Measurements from ENCODE around the gene CTCF. TPM values are rescaled to one million over a fixed set of nuclear protein-coding genes. Genes with fewer than 3 reads are reported as not detected.

Gene CTCF
- total RNA-seq, 1 experiment from 2014 or later = 30.3 TPM

DNA sequence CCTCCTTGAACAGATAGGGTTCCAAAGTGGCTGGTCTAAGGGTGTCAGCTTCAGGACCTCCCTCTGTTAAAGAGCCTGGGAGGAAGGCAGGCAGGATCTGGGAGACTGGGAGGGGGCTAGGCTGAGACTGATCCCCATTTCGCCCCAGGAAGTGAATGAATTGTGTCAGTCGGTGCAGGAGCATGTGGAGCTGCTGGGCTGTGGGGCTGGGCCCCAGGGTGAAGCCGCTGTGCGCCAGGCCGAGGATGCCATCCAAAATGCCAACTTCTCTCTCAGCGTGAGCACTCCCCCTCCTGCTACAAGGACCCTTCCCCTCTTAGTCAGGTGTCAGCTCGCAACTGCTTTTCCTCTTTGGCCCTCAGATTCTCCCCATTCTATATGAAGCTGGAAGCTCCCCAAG lies 88.7 kb downstream of the CTCF start:
- no peak for TF ChIP-seq EZH2 (IDR thresholded peaks at IDR 0.05; ENCODE audit: low read length, unreplicated experiment)
- TF ChIP-seq, protein P1, sequence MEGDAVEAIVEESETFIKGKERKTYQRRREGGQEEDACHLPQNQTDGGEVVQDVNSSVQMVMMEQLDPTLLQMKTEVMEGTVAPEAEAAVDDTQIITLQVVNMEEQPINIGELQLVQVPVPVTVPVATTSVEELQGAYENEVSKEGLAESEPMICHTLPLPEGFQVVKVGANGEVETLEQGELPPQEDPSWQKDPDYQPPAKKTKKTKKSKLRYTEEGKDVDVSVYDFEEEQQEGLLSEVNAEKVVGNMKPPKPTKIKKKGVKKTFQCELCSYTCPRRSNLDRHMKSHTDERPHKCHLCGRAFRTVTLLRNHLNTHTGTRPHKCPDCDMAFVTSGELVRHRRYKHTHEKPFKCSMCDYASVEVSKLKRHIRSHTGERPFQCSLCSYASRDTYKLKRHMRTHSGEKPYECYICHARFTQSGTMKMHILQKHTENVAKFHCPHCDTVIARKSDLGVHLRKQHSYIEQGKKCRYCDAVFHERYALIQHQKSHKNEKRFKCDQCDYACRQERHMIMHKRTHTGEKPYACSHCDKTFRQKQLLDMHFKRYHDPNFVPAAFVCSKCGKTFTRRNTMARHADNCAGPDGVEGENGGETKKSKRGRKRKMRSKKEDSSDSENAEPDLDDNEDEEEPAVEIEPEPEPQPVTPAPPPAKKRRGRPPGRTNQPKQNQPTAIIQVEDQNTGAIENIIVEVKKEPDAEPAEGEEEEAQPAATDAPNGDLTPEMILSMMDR (conservative IDR thresholded peaks at IDR 0.05; ENCODE audit: low read depth, low read length) = no peak
- no peak overlapping the region for H3K9ac ChIP-seq (ENCODE audit: low read length)
- intact Hi-C loops (cut with micrococcal nuclease) = no loop called here
- no peak for ATAC-seq
- no TSS peak for BruUV-seq (replicated peaks)
- CTCF ChIA-PET = no interaction called here
- H3K36me3 ChIP-seq (ENCODE audit: low read depth, low read length) = no peaks in the 10 kb centered on the region
- H3K27ac ChIP-seq (ENCODE audit: low read length) = no peak overlapping the region
- POLR2A ChIA-PET (ENCODE audit: unreplicated experiment) = no interaction called here
- no peak overlapping the region for H3K4me2 ChIP-seq (ENCODE audit: low read length)
- no peaks in the 10 kb centered on the region for H3K27me3 ChIP-seq (ENCODE audit: low read length)
- no peaks in the 10 kb centered on the region for H3K79me2 ChIP-seq (ENCODE audit: low read length)
- no peak overlapping the region for H2AFZ ChIP-seq (ENCODE audit: low read length)
- no peak overlapping the region for H3K4me3 ChIP-seq (ENCODE audit: low read length)
- H3K9me2 ChIP-seq (replicated peaks; ENCODE audit: low read length) = no peaks in the 10 kb centered on the region
- DNase-seq = no peak
- H3K9me3 ChIP-seq (ENCODE audit: low read length) = no peaks in the 10 kb centered on the region
- H3F3A ChIP-seq (ENCODE audit: low read length, unreplicated experiment) = no peaks in the 10 kb centered on the region
- H4K20me1 ChIP-seq (ENCODE audit: low read length) = no peaks in the 10 kb centered on the region
- H3K4me1 ChIP-seq (ENCODE audit: insufficient read depth, low read length) = no peaks in the 10 kb centered on the region; the same call in 1 of the 2 replicates

DNA sequence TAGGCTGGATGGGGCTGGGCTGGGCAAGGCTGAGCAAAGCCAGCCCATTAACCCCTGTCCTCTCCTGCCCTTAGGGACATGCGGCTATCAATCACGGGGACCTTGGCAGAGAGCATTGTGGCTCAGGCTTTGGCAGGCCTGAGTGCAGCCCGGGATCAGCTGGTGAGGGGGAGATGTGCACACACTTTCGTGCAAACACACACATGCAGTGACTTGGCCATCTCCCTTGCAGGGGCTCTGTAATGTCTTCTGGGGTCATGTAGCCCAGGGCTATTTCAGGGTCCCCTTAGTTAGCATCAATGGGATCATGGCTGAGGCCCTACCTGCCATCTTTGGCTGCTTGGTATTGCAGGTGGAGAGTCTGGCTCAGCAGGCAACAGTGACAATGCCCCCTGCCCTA lies 89.5 kb downstream of the CTCF start:
- Histone ChIP-seq H2AFZ (ENCODE audit: low read length) (no peak overlapping the region), H3K4me3 (ENCODE audit: low read length) (no peak overlapping the region), H3K9ac (ENCODE audit: low read length) (no peak overlapping the region), H3K4me2 (ENCODE audit: low read length) (no peak overlapping the region), H3K36me3 (ENCODE audit: low read depth, low read length) (no peaks in the 10 kb centered on the region), H3K4me1 (ENCODE audit: insufficient read depth, low read length) (no peaks in the 10 kb centered on the region; the same call in 1 of the 2 replicates), H3K27ac (ENCODE audit: low read length) (no peak overlapping the region), H3F3A (ENCODE audit: low read length, unreplicated experiment) (no peaks in the 10 kb centered on the region), H3K27me3 (ENCODE audit: low read length) (no peaks in the 10 kb centered on the region), H3K79me2 (ENCODE audit: low read length) (no peaks in the 10 kb centered on the region), H4K20me1 (ENCODE audit: low read length) (no peaks in the 10 kb centered on the region), H3K9me3 (ENCODE audit: low read length) (no peaks in the 10 kb centered on the region), H3K9me2 (replicated peaks; ENCODE audit: low read length) (no peaks in the 10 kb centered on the region)
- intact Hi-C loops (cut with micrococcal nuclease) = no loop called here
- no peak for ATAC-seq
- ChIA-PET POLR2A (ENCODE audit: unreplicated experiment) (no interaction called here), CTCF (no interaction called here)
- TF ChIP-seq, protein P1 (conservative IDR thresholded peaks at IDR 0.05; ENCODE audit: low read depth, low read length) = no peak
- TF ChIP-seq EZH2phosphoT487 (IDR thresholded peaks at IDR 0.05; ENCODE audit: borderline replicate concordance, low read length) (no peak), EZH2 (IDR thresholded peaks at IDR 0.05; ENCODE audit: low read length, unreplicated experiment) (no peak)
- BruUV-seq (replicated peaks) = no TSS peak
- no peak for DNase-seq

DNA sequence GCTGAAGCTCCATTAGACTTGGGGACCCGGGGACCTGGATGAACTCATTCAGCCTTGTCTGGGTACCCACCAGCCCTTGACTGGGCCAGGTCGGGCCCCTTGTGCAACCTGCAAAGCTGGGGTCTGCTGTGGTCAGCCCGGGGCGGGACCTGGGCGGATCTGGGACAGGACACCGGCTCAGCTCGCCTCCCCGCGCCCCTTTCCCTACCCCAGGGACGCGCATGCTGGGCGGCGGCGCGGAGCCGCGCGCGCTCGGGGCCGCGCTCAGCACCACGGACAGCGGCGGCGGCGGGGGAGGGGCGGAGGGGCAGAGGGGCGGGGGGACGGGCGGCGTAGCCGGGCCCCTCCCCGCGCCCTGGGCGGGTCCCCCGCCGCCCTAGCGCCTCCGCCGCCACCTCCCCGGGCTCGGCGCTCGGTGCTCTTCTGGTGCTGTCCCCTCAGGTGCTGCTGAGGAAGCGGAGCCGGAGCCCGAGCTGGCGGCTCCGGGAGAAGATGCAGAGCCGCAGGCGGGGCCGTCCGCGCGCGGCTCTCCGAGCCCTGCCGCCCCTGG lies 90.3 kb downstream of the CTCF start:
- ChIA-PET POLR2A (ENCODE audit: unreplicated experiment) (no interaction called here), CTCF (interaction anchor here (0.6 kb wide), 1 partner anchor 90 kb away, joined by 3 read pairs; the partner anchor contains the start of gene CTCF)
- Histone ChIP-seq H3K4me2 (ENCODE audit: low read length) (peak overlapping the region; percentile 91; the same call in 1 of the 2 replicates), H3K4me1 (ENCODE audit: insufficient read depth, low read length) (no peaks in the 10 kb centered on the region; the same call in 1 of the 2 replicates), H4K20me1 (ENCODE audit: low read length) (no peaks in the 10 kb centered on the region), H3K9ac (ENCODE audit: low read length) (no peak overlapping the region), H3K36me3 (ENCODE audit: low read depth, low read length) (no peaks in the 10 kb centered on the region), H3K27ac (ENCODE audit: low read length) (no peak overlapping the region), H3K4me3 (ENCODE audit: low read length) (peak overlapping the region; percentile 68; the same call in 1 of the 2 replicates), H3K9me2 (replicated peaks; ENCODE audit: low read length) (no peaks in the 10 kb centered on the region), H3F3A (ENCODE audit: low read length, unreplicated experiment) (no peaks in the 10 kb centered on the region), H2AFZ (ENCODE audit: low read length) (no peak overlapping the region), H3K9me3 (ENCODE audit: low read length) (no peaks in the 10 kb centered on the region), H3K27me3 (ENCODE audit: low read length) (no peaks in the 10 kb centered on the region), H3K79me2 (ENCODE audit: low read length) (no peaks in the 10 kb centered on the region)
- ATAC-seq = peak; percentile 69
- no TSS peak for BruUV-seq (replicated peaks)
- intact Hi-C loops (cut with micrococcal nuclease) = no loop called here
- TF ChIP-seq, protein P1 (conservative IDR thresholded peaks at IDR 0.05; ENCODE audit: low read depth, low read length) = no peak
- TF ChIP-seq EZH2 (IDR thresholded peaks at IDR 0.05; ENCODE audit: low read length, unreplicated experiment) (no peak), EZH2phosphoT487 (IDR thresholded peaks at IDR 0.05; ENCODE audit: borderline replicate concordance, low read length) (no peak)
- DNase-seq = peak; percentile 37
